Measurements from ENCODE around the gene GNG14.

GRCh38 chr19:12705169-12705568 is 17.4 kb downstream of the GNG14 start:
- TF ChIP-seq POLR2AphosphoS5 (IDR thresholded peaks at IDR 0.05; ENCODE audit: low read depth) (no peak), CTCF (IDR thresholded peaks at IDR 0.05; ENCODE audit: insufficient read depth, low read length) (no peak), REST (IDR thresholded peaks at IDR 0.05; ENCODE audit: insufficient replicate concordance, low read depth) (no peak)

All from HL-60 (cell line).